Epithelial cell of proximal tubule (primary cell): Measurements from ENCODE around the gene NEIL3. TPM values are rescaled to one million over a fixed set of nuclear protein-coding genes. Genes with fewer than 3 reads are reported as not detected.

ENCODE experiments used
- DNase-seq: peaks from one replicate; pipeline ENCODE4 v3.0.0-alpha.2; 2011; ENCODE audit warnings: low read depth
- H3K4me3 ChIP-seq: 2 replicates; pipeline ENCODE4 v1.5.1; 2011; ENCODE audit warnings: low read depth, mild to moderate bottlenecking, low read length
- CTCF ChIP-seq: conservative IDR thresholded peaks from 2 replicates; pipeline ENCODE4 v1.5.1; 2012; ENCODE audit warnings: low read depth, mild to moderate bottlenecking, low read length
- total RNA-seq: library from RNA; depleted of rRNA; stranded (reverse); fragments of >200 nt; gene quantifications from 2 replicates; pipeline ENCODE4 v1.2.3, GENCODE V29; 2015

Gene NEIL3
- total RNA-seq, 1 donor from 2014 or later = 7.8 TPM

GRCh38 chr4:177285953-177286352 is 23.7 kb upstream of the NEIL3 start:
- no peak for TF ChIP-seq CTCF
- H3K4me3 ChIP-seq = no peak overlapping the region
- no peak for DNase-seq

GRCh38 chr4:177287255-177287654 is 22.4 kb upstream of the NEIL3 start:
- DNase-seq = no peak

GRCh38 chr4:177288335-177288734 is 21.3 kb upstream of the NEIL3 start:
- no peak overlapping the region for H3K4me3 ChIP-seq
- TF ChIP-seq CTCF = no peak
- no peak for DNase-seq

More at GRCh38 chr4:177287255-177287654, 22.4 kb upstream of the NEIL3 start:
- H3K4me3 ChIP-seq = no peak overlapping the region
- no peak for TF ChIP-seq CTCF

- no peak overlapping the region for H3K4me3 ChIP-seq
- no peak for DNase-seq
- no peak for TF ChIP-seq CTCF
These were observed 18.9 kb upstream of the NEIL3 start for GRCh38 chr4:177290780-177291179.

GRCh38 chr4:177292171-177292570 is 17.5 kb upstream of the NEIL3 start:
- TF ChIP-seq CTCF = no peak
- H3K4me3 ChIP-seq = no peak overlapping the region
- DNase-seq = no peak

GRCh38 chr4:177293208-177294033 is 16.3 kb upstream of the NEIL3 start:
- no peak for DNase-seq
- H3K4me3 ChIP-seq = no peak overlapping the region
- no peak for TF ChIP-seq CTCF
